SK-N-SH (cell line): ENCODE measurements around the gene HTR2B.

ENCODE experiments used
- CHD2 ChIP-seq: fragments of 150-350 bp; IDR thresholded peaks from 2 replicates; pipeline ENCODE4 v1.6.1; 2018; ENCODE audit warnings: low read length; ENCODE audit not compliant: partially characterized antibody
- CTCF ChIP-seq: fragments of 200-600 bp; sonication (generic); IDR thresholded peaks from 2 replicates; pipeline ENCODE4 v1.6.1; 2017; ENCODE audit warnings: antibody characterized with exemption, mild to moderate bottlenecking, moderate library complexity
- EP300 ChIP-seq, 2 experiments: IDR thresholded peaks; 2 replicates each; pipeline versions ENCODE4 v1.4.0 to v1.6.1; 2012; ENCODE audit warnings: borderline replicate concordance in 1 of 2, low read depth in 1 of 2, low read length in 1 of 2
- FOXJ3 ChIP-seq: sonication (generic); formaldehyde crosslinking; IDR thresholded peaks from 2 replicates; pipeline ENCODE4 v1.5.1; 2020; ENCODE audit warnings: mild to moderate bottlenecking, missing genetic modification reagents
- JUND ChIP-seq: IDR thresholded peaks from 2 replicates; pipeline ENCODE4 v1.4.0; 2012
- MAX ChIP-seq: IDR thresholded peaks from 2 replicates; pipeline ENCODE4 v1.4.0; 2012; ENCODE audit warnings: low read depth
- MEF2A ChIP-seq: IDR thresholded peaks from 2 replicates; pipeline ENCODE4 v1.4.0; 2012; ENCODE audit warnings: low read depth, borderline replicate concordance
- POLR2AphosphoS5 ChIP-seq: IDR thresholded peaks from 2 replicates; pipeline ENCODE4 v1.6.1; 2012; ENCODE audit warnings: low read depth, low read length
- RAD21 ChIP-seq: IDR thresholded peaks from 2 replicates; pipeline ENCODE4 v1.6.1; 2012; ENCODE audit warnings: mild to moderate bottlenecking, low read length
- RCOR1 ChIP-seq: fragments of 150-350 bp; IDR thresholded peaks from 2 replicates; pipeline ENCODE4 v1.6.1; 2017; ENCODE audit warnings: antibody characterized with exemption, low read length
- REST ChIP-seq: IDR thresholded peaks from 2 replicates; pipeline ENCODE4 v1.6.1; 2012; ENCODE audit warnings: mild to moderate bottlenecking, low read depth, low read length, moderate library complexity
- RFX5 ChIP-seq: IDR thresholded peaks from 2 replicates; pipeline ENCODE4 v1.6.1; 2012; ENCODE audit warnings: mild to moderate bottlenecking, improper control_type of control experiment, low read length
- RXRA ChIP-seq: IDR thresholded peaks from 2 replicates; pipeline ENCODE4 v1.4.0; 2012; ENCODE audit warnings: low read depth, mild to moderate bottlenecking, borderline replicate concordance
- SIN3A ChIP-seq: IDR thresholded peaks from 2 replicates; pipeline ENCODE4 v1.6.1; 2012; ENCODE audit warnings: low read depth, mild to moderate bottlenecking, low read length, moderate library complexity, borderline replicate concordance

- TF ChIP-seq MAX = no peak
- no peak for TF ChIP-seq CTCF
- no peak for TF ChIP-seq SIN3A
- TF ChIP-seq MEF2A = no peak
- TF ChIP-seq POLR2AphosphoS5 = no peak
- peak; percentile 20; the same call in 1 of the 2 replicates for TF ChIP-seq RAD21
- TF ChIP-seq RXRA = no peak
- no peak for TF ChIP-seq FOXJ3 (CRISPR knock-in tag)
- peak in 1 of 2 experiments; percentile 51; a peak in 1 of 4 replicates for TF ChIP-seq EP300 (IDR thresholded peaks at IDR 0.05; ENCODE audit: borderline replicate concordance in 1 of 2, low read depth in 1 of 2, low read length in 1 of 2)
- TF ChIP-seq REST = no peak
- TF ChIP-seq JUND = no peak
- peak; percentile 55; the same call in 1 of the 2 replicates for TF ChIP-seq RCOR1
- peak; percentile 33 for TF ChIP-seq CHD2
- no peak for TF ChIP-seq RFX5
These were observed at the start of gene HTR2B for GRCh38 chr2:231124838-231125568.
